Stimulated activated CD4-positive, alpha-beta T cell treated with anti-CD3 and anti-CD28 coated beads, Interleukin-1b, Interleukin-23, amount 100 ng/mL, for 48 hours (primary cell): Measurements from ENCODE around the gene MRPL23.

ENCODE experiments used
- DNase-seq: peaks from one replicate; pipeline ENCODE4 v3.0.0-alpha.2; 2020

Gene MRPL23

DNA sequence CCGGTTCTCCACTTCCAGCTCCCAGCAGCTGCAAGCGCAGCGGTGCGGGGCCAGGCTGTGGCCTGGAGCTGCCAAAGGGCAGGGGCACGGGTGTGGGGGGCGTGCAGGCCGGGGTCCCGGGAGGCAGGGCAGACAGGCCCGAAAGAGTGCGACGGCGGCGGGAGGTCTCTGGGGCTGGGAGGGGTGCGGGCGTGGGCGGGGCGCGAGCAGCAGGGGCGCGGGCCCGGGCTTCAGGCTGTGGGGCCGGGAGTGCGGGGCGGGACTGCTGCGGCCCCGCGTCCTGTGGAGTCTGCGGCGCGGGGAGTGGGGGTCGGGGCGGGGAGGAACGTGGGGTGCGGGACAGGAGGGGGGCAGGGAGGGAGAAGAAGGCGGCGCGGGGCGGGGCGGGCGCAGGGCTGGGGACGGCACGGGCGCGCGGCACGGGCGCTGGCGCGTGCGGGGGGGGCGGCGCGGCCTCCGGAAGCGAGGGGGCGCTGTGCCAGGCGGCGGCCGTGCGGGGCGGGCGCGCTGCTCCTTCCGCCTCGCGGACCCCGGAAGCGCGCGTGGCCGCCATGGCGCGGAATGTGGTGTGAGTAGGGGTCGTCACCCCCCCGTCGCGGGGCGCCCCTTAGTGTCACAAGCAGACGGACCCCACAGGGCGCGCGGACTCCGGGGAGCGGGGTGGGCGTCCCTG, at the start of gene MRPL23:
Gene MRPL23 (plus strand): TSS at position 521 of the 673 bp plus-strand sequence. CDS start 31 bp downstream, at position 552.
- DNase-seq = peak; percentile 38

GRCh38 chr11:1899090-1899489, 48.0 kb upstream of the MRPL23 start:
- DNase-seq = no peak

DNA sequence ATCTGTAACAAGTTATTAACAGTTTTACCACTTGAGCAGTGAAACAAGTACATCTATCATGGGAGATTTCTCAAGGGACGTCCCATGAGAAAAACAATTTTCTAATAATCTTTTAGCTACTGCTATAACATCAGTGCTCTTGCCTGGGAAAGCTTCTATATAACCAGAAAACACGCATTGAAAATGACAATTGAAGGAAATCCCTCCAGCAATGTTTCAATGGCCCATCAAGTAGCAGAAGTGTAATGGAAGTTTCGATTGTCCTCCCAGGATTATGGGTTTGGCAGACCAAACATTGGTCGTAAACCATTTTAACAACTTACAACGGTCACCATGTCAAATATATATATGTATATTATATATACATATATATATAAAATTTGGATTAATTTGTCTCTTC, 47.4 kb upstream of the MRPL23 start:
- DNase-seq = no peak

DNA sequence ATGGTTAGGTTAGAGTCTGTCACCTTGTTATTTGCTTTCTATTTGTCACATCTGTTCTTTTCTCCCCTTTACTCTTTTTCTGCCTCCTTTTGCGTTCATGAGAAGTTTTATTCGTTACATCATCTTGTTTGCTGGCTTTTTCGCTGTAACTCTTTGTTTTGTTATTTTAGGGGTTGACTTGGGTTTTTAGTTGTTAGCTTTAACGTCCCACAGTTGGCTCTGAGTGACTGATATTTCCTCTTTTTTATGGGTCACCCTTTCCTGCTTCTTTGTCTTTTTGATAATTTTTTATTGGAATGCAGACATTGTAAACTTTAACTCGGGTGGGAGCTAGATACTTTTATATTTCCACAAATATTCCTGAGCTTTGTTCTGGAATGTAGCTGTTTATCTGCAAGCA, 41.0 kb upstream of the MRPL23 start:
- no peak for DNase-seq

DNA sequence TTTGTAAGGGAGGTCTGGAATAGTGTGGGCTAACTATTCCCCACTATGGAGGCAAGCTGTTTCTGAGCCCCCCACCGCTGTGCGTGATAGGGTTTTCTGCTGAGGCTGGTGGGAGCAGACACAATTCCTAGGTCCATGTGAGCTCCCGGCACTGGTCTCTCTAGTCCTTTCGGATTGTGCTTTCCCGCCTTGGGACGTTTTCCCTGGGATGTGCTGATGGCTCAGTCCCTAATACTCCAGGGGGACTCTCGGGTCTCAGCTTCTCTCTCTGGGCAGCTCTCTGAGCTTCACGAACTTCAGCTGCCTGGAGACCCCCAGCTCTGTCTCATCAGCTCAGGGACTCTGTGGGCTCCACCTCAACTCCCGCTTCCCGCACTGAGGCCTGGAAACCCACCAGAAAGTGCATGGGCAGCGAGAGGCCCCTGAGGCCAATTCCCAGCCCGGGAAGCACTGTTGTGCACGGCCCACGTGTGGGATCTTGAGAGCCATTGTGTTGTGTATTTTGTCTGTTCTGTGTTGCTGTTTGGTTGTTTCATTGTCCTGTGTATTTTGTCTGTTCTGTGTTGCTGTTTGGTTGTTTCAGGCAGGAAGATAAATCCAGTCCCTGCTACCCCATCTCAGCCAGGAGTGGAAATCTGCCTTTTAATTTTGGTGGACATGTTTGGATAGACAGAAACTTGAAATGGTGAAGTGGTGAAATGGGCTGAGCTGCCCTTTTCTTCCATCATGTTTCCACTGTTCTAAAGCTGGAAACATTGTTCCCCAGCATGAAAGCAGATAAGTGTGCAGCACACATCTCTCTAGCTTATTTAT, 40.3 kb upstream of the MRPL23 start:
- no peak for DNase-seq

DNA sequence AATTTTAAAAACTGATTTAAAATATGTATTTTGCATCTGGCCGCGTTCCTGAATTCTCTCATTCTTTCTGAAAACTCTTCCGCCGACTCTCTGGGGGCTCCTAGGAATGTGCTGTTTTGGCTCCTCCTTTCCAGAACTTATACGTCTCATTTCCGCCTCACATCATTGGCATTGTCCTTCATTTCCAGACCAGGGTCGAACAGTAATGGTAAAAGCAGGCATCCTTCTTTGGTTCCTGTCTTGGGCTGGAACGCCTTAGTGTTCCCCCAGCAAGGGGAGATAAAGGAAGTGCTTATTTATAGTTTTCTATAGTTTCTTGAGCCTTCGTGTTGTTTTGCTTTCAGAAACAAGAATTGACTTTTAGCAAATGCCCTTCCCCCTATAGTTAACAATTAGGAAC, 38.5 kb upstream of the MRPL23 start:
- no peak for DNase-seq

- no peak for DNase-seq
Observed at GRCh38 chr11:1909524-1909923, 37.6 kb upstream of the MRPL23 start.

- DNase-seq = no peak
Observed at GRCh38 chr11:1912289-1912878, 34.7 kb upstream of the MRPL23 start.

DNA sequence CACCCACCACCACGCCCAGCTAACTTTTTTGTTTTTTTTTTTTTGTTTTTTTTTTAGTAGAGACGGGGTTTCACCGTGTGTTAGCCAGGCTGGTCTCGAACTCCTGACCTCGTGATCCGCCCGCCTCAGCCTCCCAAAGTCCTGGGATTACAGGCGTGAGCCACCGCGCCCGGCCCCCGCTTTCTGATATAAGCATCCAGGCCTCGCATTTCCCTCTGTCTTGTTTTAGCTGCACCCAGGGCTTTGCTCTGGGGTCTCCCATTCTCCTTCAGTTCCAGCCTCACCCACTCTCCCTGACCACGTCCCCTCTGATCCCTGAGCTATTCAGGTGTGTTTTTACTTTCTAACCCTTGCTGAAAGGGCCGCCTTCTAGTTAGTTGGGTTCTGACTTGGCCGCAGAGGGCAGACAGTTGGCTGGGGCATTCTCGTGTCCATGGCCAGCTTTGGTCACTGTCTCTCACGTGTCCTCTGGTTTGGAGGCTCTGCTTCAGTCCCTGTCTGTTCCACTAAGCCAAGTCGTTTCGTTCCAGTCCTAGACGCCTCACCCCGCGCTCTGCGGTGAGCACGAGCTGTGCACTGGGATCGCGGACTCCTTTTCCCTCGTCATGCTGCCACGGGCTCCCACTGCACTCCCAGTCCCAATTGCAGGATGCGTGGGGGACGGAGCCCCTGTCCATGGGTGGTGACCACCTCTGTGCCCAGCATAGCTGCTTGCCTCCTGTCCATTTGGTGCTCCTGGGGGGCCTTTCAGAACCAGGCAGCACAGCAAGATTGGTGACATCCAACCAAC, 33.7 kb upstream of the MRPL23 start:
- no peak for DNase-seq

- no peak for DNase-seq
Observed at GRCh38 chr11:1915795-1916131, 31.4 kb upstream of the MRPL23 start.

- no peak for DNase-seq
Observed at GRCh38 chr11:1916132-1916985, 30.8 kb upstream of the MRPL23 start.

GRCh38 chr11:1916986-1917522, 30.1 kb upstream of the MRPL23 start:
- DNase-seq = no peak

DNA sequence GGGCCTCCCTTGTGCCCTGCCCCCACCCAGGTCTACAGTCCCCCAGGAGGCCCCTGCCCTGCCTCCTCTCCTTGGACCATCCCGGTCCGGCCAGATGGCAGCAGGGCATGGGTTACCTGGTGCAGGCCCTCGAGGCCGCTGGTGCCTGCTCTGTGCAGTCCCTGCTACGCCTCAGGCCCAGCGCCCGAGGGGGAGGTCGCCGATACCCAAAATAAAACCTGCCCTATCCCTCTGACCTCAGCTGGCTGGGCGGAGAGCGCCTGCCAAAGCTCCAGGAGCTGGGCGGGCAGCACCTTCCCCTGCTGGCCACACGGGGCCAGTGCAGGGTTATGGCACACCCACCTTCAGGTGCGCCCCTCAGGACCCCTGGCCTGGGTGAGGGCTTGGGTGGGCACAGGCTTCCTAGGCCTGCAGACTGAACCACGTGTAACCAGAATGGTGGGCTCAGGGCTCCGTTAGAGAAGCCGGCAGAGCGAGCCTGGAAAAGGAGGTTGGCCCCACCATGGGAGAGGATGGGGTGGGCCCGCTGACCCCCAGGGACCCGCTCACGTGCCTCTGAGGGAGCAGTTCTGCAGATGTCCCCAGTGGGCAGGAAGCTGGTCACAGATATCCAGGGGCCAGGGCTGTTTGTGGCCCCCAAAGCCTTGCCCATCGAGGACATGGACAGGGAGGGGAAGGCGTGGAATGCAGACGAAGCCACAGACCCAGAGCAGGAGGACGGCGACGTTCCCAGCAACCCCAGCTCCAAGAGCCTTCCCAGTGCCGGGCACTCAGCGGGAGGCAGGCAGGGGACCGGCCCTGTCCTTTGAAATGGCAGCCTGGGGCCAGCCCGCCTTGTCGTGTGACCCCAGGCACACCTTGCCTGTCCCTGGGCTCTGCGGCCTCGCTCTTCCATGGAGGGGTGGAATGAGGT, 29.4 kb upstream of the MRPL23 start:
- no peak for DNase-seq

DNA sequence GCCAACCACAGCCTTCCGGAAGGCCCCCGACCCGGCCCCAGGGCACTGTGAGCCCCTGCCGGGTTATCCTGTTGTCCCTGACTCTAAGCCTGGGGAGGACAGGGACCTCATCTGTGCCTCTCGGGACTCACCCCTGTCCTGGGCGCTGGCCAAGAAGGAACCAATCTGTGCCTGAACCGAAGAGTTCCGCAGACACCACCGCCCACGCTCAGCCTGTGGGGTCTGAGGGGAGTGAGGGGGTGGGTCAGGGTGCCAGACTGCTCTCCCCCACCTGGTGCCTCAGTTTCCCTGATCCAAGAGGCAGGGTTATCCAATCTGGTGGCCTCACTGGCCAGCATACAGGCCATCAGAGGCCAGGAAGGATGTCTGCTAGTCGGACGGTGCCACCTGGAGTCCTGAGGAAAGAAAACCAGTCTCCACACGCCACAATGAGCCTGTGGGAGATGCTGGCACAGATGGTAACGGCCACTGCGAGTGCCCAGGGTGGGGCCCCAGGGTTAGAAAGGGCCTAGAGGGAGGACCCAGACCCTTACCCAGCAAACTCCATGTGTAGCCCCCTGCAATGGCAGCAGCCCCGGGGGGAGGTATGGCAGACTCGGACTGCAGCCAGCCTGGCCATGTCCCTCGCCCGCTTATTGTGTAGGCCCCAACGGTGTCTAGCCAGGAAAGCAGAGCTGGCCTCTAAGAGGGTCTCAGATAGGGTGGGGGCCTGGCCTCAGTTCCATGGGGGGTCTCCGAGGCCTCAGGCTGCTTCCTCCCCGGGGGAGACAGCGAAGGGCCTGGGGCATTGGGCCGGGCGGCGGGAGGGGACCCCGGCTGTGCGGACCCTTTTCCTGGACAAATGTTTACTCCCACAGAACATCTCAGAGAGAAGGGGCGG, 28.5 kb upstream of the MRPL23 start:
- DNase-seq = no peak

DNA sequence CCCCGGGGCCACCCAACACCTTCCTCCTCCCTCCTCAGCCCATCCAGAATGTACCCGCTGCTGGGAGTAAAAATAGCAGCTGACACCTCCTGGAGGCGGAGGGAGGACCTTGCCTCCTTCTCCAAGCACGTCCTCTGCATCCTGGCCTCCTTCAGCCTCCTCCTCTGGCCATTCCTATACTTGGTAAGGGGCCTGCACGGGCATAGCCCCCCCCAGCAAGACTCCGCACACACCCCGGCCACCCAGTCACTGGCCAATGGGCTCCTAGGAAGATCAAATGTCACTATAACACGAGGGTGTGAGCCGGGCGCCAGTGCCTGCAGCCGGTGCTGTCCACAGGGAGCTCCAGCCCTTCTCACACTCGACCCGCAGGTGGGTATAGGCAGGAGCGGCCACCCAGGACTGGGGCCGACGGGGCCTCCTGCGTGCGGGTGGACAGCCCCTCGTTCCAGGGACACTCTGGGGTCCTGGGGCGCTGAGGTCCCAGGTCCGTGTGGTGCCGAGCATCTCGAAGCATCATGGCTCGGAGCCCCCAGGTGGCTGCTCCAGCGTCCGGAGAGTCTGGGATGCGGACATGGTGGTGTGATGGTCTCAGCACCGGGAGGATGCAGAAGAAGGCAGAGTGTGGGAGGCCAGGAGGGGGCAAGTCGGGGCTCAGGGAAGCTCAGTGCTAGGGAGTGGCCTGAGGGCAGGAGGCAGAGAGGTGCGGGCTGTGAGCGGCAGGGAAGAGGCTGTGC, 27.6 kb upstream of the MRPL23 start, which contains the start of gene TNNT3:
Gene TNNT3 (plus strand): TSS at position 313 of the 737 bp plus-strand sequence. CDS start 3,172 bp downstream, outside the sequence.
- no peak for DNase-seq

- no peak for DNase-seq
Observed at GRCh38 chr11:1920128-1920908, 26.8 kb upstream of the MRPL23 start.

DNA sequence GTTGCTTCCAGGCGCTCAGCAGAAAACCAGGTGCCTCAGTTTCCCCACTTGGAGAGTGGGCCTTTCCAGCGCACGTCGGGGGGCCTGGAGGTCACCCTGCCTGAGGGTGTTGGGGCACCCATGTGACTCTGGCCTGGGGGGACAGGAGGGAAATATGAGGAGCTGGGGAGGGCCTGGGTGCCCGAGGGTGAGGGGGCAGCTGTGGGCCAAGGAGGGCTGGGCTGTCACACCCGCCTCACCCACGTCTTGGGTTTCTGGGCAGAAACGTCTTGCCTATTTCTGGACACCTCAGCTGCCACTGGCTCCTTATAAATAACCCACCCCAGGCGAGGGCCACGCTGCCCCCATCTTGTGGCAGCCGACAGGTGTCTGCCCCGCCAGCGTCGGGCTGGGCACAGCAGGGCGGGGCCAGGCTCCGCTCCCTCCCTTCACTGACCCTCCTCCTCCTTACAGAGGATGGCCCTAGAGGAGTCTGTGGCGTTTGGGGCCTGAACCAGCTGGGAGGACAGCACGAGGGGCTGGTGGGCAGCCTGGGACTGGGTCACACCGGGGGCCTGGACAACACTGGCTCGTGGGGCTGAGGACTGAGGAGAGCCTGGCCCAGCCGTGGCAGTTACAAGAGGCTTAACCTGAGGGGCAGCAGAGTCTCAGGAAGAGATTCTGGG, 26.1 kb upstream of the MRPL23 start:
- no peak for DNase-seq
